ENCODE data around the gene FMNL2.

The FMNL2 gene

DNA sequence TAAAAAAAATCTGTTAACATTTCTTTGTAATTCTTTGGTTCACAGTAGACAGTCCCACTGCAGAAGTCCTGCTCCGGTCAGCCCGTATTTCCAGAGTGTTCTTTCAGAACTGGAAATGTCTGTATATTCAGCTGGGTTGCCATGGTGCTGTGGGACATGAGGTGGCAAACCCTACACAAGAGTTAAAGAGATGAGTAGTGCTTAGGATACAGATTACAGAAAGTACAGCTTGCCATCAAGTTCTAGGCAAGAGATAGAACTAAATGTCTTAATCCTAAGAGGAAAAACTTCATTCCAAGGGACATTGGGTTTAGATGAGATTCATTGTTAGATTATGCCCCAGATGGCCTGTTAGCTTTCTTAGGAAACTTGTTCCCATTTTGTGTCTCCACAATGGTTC lies 60.1 kb downstream of the FMNL2 start:
- Histone ChIP-seq H2BK120ac (ENCODE audit: low read depth, low read length) (no peak overlapping the region), H3K14ac (ENCODE audit: low read length) (no peak overlapping the region), H4K8ac (ENCODE audit: low read depth, low read length) (no peak overlapping the region), H3K4me1 (ENCODE audit: control insufficient read depth in 2 of 2, insufficient read depth in 1 of 2, low read depth in 1 of 2, low read length in 2 of 2) (peaks cover 19 to 25% of the 10 kb centered on the region in 2 donors), H2BK12ac (ENCODE audit: low read length) (no peak overlapping the region), H3K18ac (ENCODE audit: low read length) (no peak overlapping the region), H3K9me3 (replicated peaks in 1 of 2; ENCODE audit: control insufficient read depth in 2 of 2, insufficient read depth in 1 of 2, low read depth in 1 of 2, low read length in 2 of 2) (no peaks in the 10 kb centered on the region), H2BK5ac (ENCODE audit: low read length) (no peak overlapping the region), H4K91ac (ENCODE audit: low read depth, low read length, poor library complexity) (no peak overlapping the region), H3K9ac (ENCODE audit: low read depth, low read length, poor library complexity) (no peak overlapping the region), H3K27me3 (ENCODE audit: control insufficient read depth in 3 of 3, insufficient read depth in 3 of 3, low read depth in 1 of 3, low read length in 3 of 3) (no peaks in the 10 kb centered on the region), H3K27ac (replicated peaks; ENCODE audit: low read length) (no peak overlapping the region), H2AFZ (ENCODE audit: low read length) (no peak overlapping the region), H3K23ac (ENCODE audit: low read depth, low read length, poor library complexity) (no peak overlapping the region), H2BK15ac (ENCODE audit: low read length) (no peak overlapping the region), H3K4ac (ENCODE audit: low read length) (no peak overlapping the region), H3K4me2 (ENCODE audit: insufficient read depth, low read length, poor library complexity, severe bottlenecking) (no peak overlapping the region), H2AK5ac (ENCODE audit: low read depth, low read length) (no peak overlapping the region), H3K4me3 (ENCODE audit: low read length in 2 of 2) (no peak overlapping the region), H3K36me3 (replicated peaks in 1 of 2; ENCODE audit: control insufficient read depth in 2 of 2, insufficient read depth in 2 of 2, low read length in 2 of 2) (peaks cover 2 to 7% of the 10 kb centered on the region in 2 donors), H3K79me1 (ENCODE audit: low read depth, low read length) (peaks cover 5% of the 10 kb centered on the region)
- no peak for DNase-seq (ENCODE audit: low spot score)
- WGBS, 2 donors (ENCODE audit: extremely low coverage in 2 of 2, insufficient read length in 2 of 2, insufficient replicate concordance in 1 of 2) = no CpG with 5 or more reads among the region's 2 CpGs

DNA sequence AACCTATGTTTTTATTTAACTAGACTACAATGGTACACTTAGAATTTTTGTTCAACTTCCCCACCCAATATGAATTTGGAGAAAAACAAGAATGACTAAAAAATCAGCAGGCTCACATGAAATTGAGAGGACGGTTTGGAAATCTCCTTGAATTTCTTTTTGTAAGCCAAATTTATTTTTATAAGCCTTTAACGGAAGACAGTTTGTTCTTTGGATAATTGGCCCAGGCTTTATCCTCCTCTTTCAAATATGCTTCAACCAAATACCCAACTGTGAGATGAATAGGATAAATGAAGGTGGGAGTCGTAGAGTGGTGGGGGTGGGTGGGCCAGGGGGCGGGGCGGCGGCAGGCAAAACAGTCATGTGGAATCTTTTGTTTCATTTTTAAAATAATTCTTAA lies 60.6 kb downstream of the FMNL2 start:
- H3K4me1 ChIP-seq (ENCODE audit: control insufficient read depth in 2 of 2, insufficient read depth in 1 of 2, low read depth in 1 of 2, low read length in 2 of 2) = peaks cover 19 to 25% of the 10 kb centered on the region in 2 donors
- no peak overlapping the region for H3K18ac ChIP-seq (ENCODE audit: low read length)
- no peak for DNase-seq (ENCODE audit: low spot score)
- no peak overlapping the region for H2BK15ac ChIP-seq (ENCODE audit: low read length)
- no peak overlapping the region for H2BK12ac ChIP-seq (ENCODE audit: low read length)
- H3K4ac ChIP-seq (ENCODE audit: low read length) = no peak overlapping the region
- no peak overlapping the region for H2BK5ac ChIP-seq (ENCODE audit: low read length)
- H3K4me3 ChIP-seq (ENCODE audit: low read length in 2 of 2) = no peak overlapping the region
- no peaks in the 10 kb centered on the region for H3K9me3 ChIP-seq (replicated peaks in 1 of 2; ENCODE audit: control insufficient read depth in 2 of 2, insufficient read depth in 1 of 2, low read depth in 1 of 2, low read length in 2 of 2)
- H3K9ac ChIP-seq (ENCODE audit: low read depth, low read length, poor library complexity) = no peak overlapping the region
- H3K27me3 ChIP-seq (ENCODE audit: control insufficient read depth in 3 of 3, insufficient read depth in 3 of 3, low read depth in 1 of 3, low read length in 3 of 3) = no peaks in the 10 kb centered on the region
- no peak overlapping the region for H2AFZ ChIP-seq (ENCODE audit: low read length)
- no peak overlapping the region for H2BK120ac ChIP-seq (ENCODE audit: low read depth, low read length)
- no peak overlapping the region for H3K23ac ChIP-seq (ENCODE audit: low read depth, low read length, poor library complexity)
- no peak overlapping the region for H3K14ac ChIP-seq (ENCODE audit: low read length)
- H4K8ac ChIP-seq (ENCODE audit: low read depth, low read length) = no peak overlapping the region
- no peak overlapping the region for H4K91ac ChIP-seq (ENCODE audit: low read depth, low read length, poor library complexity)
- H3K36me3 ChIP-seq (replicated peaks in 1 of 2; ENCODE audit: control insufficient read depth in 2 of 2, insufficient read depth in 2 of 2, low read length in 2 of 2) = peaks cover 0 to 3% of the 10 kb centered on the region in 2 donors
- H3K79me1 ChIP-seq (ENCODE audit: low read depth, low read length) = peaks cover 5% of the 10 kb centered on the region
- no peak overlapping the region for H2AK5ac ChIP-seq (ENCODE audit: low read depth, low read length)
- H3K4me2 ChIP-seq (ENCODE audit: insufficient read depth, low read length, poor library complexity, severe bottlenecking) = no peak overlapping the region
- no CpG with 5 or more reads among the region's 6 CpGs for WGBS, 2 donors (ENCODE audit: extremely low coverage in 2 of 2, insufficient read length in 2 of 2, insufficient replicate concordance in 1 of 2)
- H3K27ac ChIP-seq (replicated peaks; ENCODE audit: low read length) = no peak overlapping the region

DNA sequence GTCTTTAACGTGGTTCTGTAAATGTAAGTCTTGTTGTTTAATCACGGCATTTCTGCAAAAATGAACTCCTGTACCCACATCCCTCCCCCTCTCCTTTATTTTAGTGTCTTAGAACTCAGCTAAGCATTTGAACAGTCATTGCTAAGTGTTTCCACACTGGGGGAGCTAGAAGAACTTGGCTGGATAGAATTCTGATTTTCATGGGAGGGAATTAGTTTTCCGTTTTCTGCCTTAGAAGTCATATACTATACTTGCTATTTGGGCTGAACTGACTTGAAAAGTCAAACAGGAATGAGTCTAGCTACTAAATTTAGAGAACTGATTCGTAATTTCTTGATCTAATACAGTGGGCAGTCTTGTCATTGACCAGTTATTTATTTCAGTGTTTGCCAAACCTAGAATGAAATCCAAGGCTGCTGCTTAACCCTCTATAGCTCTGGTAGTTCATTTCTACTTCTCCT lies 61.1 kb downstream of the FMNL2 start:
- no peak overlapping the region for H3K9ac ChIP-seq (ENCODE audit: low read depth, low read length, poor library complexity)
- H2AFZ ChIP-seq (ENCODE audit: low read length) = no peak overlapping the region
- H2BK12ac ChIP-seq (ENCODE audit: low read length) = no peak overlapping the region
- no peak overlapping the region for H2BK5ac ChIP-seq (ENCODE audit: low read length)
- DNase-seq (ENCODE audit: low spot score) = no peak
- H3K4me3 ChIP-seq (ENCODE audit: low read length in 2 of 2) = no peak overlapping the region
- no peaks in the 10 kb centered on the region for H3K36me3 ChIP-seq (replicated peaks in 1 of 2; ENCODE audit: control insufficient read depth in 2 of 2, insufficient read depth in 2 of 2, low read length in 2 of 2)
- no CpG with 5 or more reads among the region's 4 CpGs for WGBS, 2 donors (ENCODE audit: extremely low coverage in 2 of 2, insufficient read length in 2 of 2, insufficient replicate concordance in 1 of 2)
- peaks cover 5% of the 10 kb centered on the region for H3K79me1 ChIP-seq (ENCODE audit: low read depth, low read length)
- no peak overlapping the region for H2BK15ac ChIP-seq (ENCODE audit: low read length)
- H4K8ac ChIP-seq (ENCODE audit: low read depth, low read length) = no peak overlapping the region
- H3K4ac ChIP-seq (ENCODE audit: low read length) = no peak overlapping the region
- H2AK5ac ChIP-seq (ENCODE audit: low read depth, low read length) = no peak overlapping the region
- no peak overlapping the region for H2BK120ac ChIP-seq (ENCODE audit: low read depth, low read length)
- H3K27me3 ChIP-seq (ENCODE audit: control insufficient read depth in 3 of 3, insufficient read depth in 3 of 3, low read depth in 1 of 3, low read length in 3 of 3) = no peaks in the 10 kb centered on the region
- H3K4me2 ChIP-seq (ENCODE audit: insufficient read depth, low read length, poor library complexity, severe bottlenecking) = no peak overlapping the region
- no peaks in the 10 kb centered on the region for H3K9me3 ChIP-seq (replicated peaks in 1 of 2; ENCODE audit: control insufficient read depth in 2 of 2, insufficient read depth in 1 of 2, low read depth in 1 of 2, low read length in 2 of 2)
- H3K23ac ChIP-seq (ENCODE audit: low read depth, low read length, poor library complexity) = no peak overlapping the region
- H3K4me1 ChIP-seq (ENCODE audit: control insufficient read depth in 2 of 2, insufficient read depth in 1 of 2, low read depth in 1 of 2, low read length in 2 of 2) = peaks cover 19 to 25% of the 10 kb centered on the region in 2 donors
- H3K14ac ChIP-seq (ENCODE audit: low read length) = no peak overlapping the region
- no peak overlapping the region for H3K27ac ChIP-seq (replicated peaks; ENCODE audit: low read length)
- H3K18ac ChIP-seq (ENCODE audit: low read length) = no peak overlapping the region
- no peak overlapping the region for H4K91ac ChIP-seq (ENCODE audit: low read depth, low read length, poor library complexity)

DNA sequence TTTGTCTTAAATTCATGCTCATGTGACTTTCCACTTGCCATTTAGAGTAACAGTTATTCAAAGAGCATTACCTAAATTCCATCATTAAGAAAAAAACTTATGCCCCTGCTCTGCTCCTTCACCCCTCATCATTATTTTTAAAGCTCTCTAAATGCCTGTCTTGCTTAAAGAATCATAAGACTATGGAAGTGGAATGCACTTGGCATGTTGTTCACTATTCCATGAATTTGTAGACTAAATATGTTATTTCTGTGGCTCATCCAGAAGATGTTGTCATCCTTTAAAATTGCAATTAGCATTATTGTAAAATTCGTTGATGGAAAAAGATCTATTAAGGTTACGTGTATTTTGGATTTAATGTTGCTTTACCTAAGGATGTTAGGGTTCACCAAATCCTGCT lies 61.8 kb downstream of the FMNL2 start:
- H3K27me3 ChIP-seq (ENCODE audit: control insufficient read depth in 3 of 3, insufficient read depth in 3 of 3, low read depth in 1 of 3, low read length in 3 of 3) = no peaks in the 10 kb centered on the region
- H3K36me3 ChIP-seq (replicated peaks in 1 of 2; ENCODE audit: control insufficient read depth in 2 of 2, insufficient read depth in 2 of 2, low read length in 2 of 2) = no peaks in the 10 kb centered on the region
- DNase-seq (ENCODE audit: low spot score) = no peak
- no peak overlapping the region for H3K9ac ChIP-seq (ENCODE audit: low read depth, low read length, poor library complexity)
- H3K4me2 ChIP-seq (ENCODE audit: insufficient read depth, low read length, poor library complexity, severe bottlenecking) = no peak overlapping the region
- H2AK5ac ChIP-seq (ENCODE audit: low read depth, low read length) = no peak overlapping the region
- no peak overlapping the region for H2BK120ac ChIP-seq (ENCODE audit: low read depth, low read length)
- no peak overlapping the region for H3K4me3 ChIP-seq (ENCODE audit: low read length in 2 of 2)
- H3K4ac ChIP-seq (ENCODE audit: low read length) = no peak overlapping the region
- no peak overlapping the region for H2AFZ ChIP-seq (ENCODE audit: low read length)
- H3K14ac ChIP-seq (ENCODE audit: low read length) = no peak overlapping the region
- peaks cover 5% of the 10 kb centered on the region for H3K79me1 ChIP-seq (ENCODE audit: low read depth, low read length)
- no peak overlapping the region for H3K18ac ChIP-seq (ENCODE audit: low read length)
- no peak overlapping the region for H4K8ac ChIP-seq (ENCODE audit: low read depth, low read length)
- peaks cover 20 to 25% of the 10 kb centered on the region in 2 donors for H3K4me1 ChIP-seq (ENCODE audit: control insufficient read depth in 2 of 2, insufficient read depth in 1 of 2, low read depth in 1 of 2, low read length in 2 of 2)
- H2BK15ac ChIP-seq (ENCODE audit: low read length) = no peak overlapping the region
- no peak overlapping the region for H2BK5ac ChIP-seq (ENCODE audit: low read length)
- no peak overlapping the region for H3K27ac ChIP-seq (replicated peaks; ENCODE audit: low read length)
- no peak overlapping the region for H4K91ac ChIP-seq (ENCODE audit: low read depth, low read length, poor library complexity)
- WGBS, 2 donors (ENCODE audit: extremely low coverage in 2 of 2, insufficient read length in 2 of 2, insufficient replicate concordance in 1 of 2) = 100% methylated on average over 2 of the region's 2 CpGs; no CpG with 5 or more reads in 1 of the 2 donors
- no peak overlapping the region for H3K23ac ChIP-seq (ENCODE audit: low read depth, low read length, poor library complexity)
- no peak overlapping the region for H2BK12ac ChIP-seq (ENCODE audit: low read length)
- H3K9me3 ChIP-seq (replicated peaks in 1 of 2; ENCODE audit: control insufficient read depth in 2 of 2, insufficient read depth in 1 of 2, low read depth in 1 of 2, low read length in 2 of 2) = no peaks in the 10 kb centered on the region
